GM12864 (cell line): ENCODE measurements around the gene ERH.

Source experiments
- DNase-seq: peaks from one replicate; pipeline ENCODE4 v3.0.0-alpha.2; 2011; ENCODE audit warnings: low read depth
- H3K4me3 ChIP-seq: 2 replicates; pipeline ENCODE4 v1.5.1; 2011; ENCODE audit warnings: mild to moderate bottlenecking, low read depth, low read length, control low read depth
- CTCF ChIP-seq: IDR thresholded peaks from 2 replicates; pipeline ENCODE4 v1.5.1; 2011; ENCODE audit warnings: low read depth, mild to moderate bottlenecking, moderate library complexity, low read length, control low read depth, inconsistent platforms; ENCODE audit errors: missing control alignments

Gene ERH

DNA sequence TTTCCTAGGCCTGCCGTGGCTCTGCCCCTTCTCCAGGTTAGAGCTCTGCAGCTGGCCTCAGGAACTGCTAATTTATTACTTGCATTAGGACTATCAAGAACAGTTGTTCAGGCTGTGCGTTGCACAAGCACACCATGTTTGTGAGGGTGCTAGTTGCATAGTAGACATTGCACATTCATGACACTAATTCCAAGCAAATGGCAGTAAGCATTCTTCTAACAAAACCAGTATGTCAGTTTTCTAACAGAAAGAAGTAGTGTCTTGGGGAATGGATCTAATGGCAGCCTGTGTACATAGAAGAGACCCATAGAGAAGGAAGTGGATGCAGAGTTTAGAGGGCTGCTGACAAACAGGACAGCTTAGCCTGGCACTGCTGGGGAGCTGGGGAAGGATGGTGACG lies 53.9 kb downstream of the ERH start:
- no peak for DNase-seq
- TF ChIP-seq CTCF = no peak
- no peak overlapping the region for H3K4me3 ChIP-seq

DNA sequence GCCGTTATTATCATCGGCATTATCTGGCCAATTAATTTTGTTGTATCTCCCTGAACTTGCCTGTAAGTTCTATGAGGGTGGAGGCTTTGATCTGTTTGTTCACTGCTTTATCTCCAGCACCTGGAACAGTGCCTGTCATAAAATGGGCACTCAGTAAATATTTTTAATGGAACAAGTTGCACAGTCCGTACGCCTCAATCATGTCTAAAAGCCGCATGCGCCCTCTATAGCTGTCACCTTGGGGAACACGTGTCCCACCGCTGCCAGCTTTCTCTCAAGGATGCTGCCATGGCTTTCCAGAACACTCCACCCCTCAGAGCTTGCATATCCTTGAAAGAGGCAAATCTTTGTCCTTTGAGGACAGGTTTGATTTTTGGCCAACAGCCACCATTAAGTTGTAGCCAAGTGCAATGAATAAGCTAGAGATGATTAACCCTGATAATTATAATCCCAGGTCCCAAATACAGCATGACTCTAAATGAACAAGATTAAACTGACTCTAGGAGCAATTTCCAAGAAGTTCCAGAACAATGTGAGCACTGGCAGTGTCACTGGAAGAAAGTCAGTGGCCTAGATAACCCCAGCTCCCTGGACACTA lies 55.1 kb downstream of the ERH start:
- no peak overlapping the region for H3K4me3 ChIP-seq
- TF ChIP-seq CTCF = no peak
- DNase-seq = no peak

- no peak for DNase-seq
- TF ChIP-seq CTCF = no peak
- H3K4me3 ChIP-seq = no peak overlapping the region
Observed at GRCh38 chr14:69339426-69339825, 58.7 kb downstream of the ERH start.

DNA sequence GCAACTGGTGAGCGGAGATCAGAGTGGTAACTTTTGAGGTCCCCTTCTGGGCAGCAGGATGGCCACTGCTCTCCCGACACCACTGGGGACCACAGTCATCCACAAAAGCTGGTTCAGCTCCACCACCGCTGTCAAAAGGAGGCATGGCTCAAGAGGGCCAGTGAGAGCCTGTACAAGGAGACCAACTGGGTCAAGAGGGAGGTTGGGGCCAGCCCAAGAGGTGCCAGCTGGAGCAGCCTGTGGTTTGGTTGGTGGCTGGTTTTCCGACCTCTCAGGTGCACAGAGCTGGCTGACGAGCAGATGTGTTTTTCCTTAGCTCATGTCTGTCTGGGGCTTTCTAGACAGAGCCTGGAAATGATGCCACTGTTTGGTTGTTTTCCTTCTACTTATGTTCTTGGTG lies 60.1 kb downstream of the ERH start:
- DNase-seq = no peak
- no peak overlapping the region for H3K4me3 ChIP-seq
- TF ChIP-seq CTCF = no peak

DNA sequence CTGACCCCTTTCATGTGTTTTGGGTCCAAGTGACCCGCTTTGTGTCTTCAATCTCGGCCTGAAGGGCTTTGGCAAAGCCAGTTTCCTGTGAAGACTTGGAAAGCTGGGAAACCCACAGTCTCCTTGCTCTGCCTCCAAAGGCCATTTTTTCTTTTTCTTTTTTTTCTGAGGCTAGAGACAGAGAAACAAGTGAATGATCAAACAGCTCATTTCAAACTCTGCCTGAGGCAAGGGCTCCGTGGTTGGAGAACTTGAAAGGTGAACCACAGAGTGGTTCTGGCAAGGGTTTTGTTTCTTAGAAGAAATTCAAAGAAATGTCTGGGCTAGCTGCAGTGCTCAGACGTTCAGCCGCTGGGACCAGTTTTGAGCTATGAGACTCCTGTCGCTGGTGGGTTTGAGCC lies 62.7 kb downstream of the ERH start:
- DNase-seq = no peak
- no peak overlapping the region for H3K4me3 ChIP-seq

GRCh38 chr14:69334576-69334975 lies 63.5 kb downstream of the ERH start:
- no peak overlapping the region for H3K4me3 ChIP-seq
- no peak for TF ChIP-seq CTCF
- no peak for DNase-seq

More for the DNA sequence above, 62.7 kb downstream of the ERH start:
- no peak for TF ChIP-seq CTCF

- no peak overlapping the region for H3K4me3 ChIP-seq
- no peak for TF ChIP-seq CTCF
- no peak for DNase-seq
Observed at GRCh38 chr14:69333791-69334337, 64.2 kb downstream of the ERH start.
